ENCODE data around the gene FOS. TPM values are rescaled to one million over a fixed set of nuclear protein-coding genes. Genes with fewer than 3 reads are reported as not detected.
A peak's percentile ranks its signal among the peaks of the same experiment; 100 is the strongest.
"Not testable (repeated sequence)": the region's sequence is repeated elsewhere in the genome, so short reads cannot be mapped to it uniquely, and the experiment has no call there.

The FOS gene
- total RNA-seq, 3 donors from 2014 or later: 16.8 to 19.5 (median 18.1) TPM

- H3K4me3 Mint-ChIP-seq: no peak overlapping the region
- H3K36me3 Mint-ChIP-seq (ENCODE audit: insufficient read depth): no peaks in the 10 kb centered on the region
- DNase-seq (peak; percentile 57), ATAC-seq (peak; percentile 61 to 63)
- no peaks in the 10 kb centered on the region for H3K27me3 Mint-ChIP-seq (ENCODE audit: low read depth)
- H3K9me3 Mint-ChIP-seq: no peaks in the 10 kb centered on the region
- peaks cover 24% of the 10 kb centered on the region for H3K4me1 Mint-ChIP-seq (ENCODE audit: low read depth)
Observed at GRCh38 chr14:75303381-75303789, 24.8 kb downstream of the FOS start.

GRCh38 chr14:75306410-75306809 lies 27.8 kb downstream of the FOS start:
- not testable (repeated sequence) for ATAC-seq; DNase-seq; H3K27me3 Mint-ChIP-seq (ENCODE audit: low read depth); H3K36me3 Mint-ChIP-seq (ENCODE audit: insufficient read depth); H3K4me3 Mint-ChIP-seq; H3K9me3 Mint-ChIP-seq
- peaks cover 18% of the 10 kb centered on the region for H3K4me1 Mint-ChIP-seq (ENCODE audit: low read depth)

DNA sequence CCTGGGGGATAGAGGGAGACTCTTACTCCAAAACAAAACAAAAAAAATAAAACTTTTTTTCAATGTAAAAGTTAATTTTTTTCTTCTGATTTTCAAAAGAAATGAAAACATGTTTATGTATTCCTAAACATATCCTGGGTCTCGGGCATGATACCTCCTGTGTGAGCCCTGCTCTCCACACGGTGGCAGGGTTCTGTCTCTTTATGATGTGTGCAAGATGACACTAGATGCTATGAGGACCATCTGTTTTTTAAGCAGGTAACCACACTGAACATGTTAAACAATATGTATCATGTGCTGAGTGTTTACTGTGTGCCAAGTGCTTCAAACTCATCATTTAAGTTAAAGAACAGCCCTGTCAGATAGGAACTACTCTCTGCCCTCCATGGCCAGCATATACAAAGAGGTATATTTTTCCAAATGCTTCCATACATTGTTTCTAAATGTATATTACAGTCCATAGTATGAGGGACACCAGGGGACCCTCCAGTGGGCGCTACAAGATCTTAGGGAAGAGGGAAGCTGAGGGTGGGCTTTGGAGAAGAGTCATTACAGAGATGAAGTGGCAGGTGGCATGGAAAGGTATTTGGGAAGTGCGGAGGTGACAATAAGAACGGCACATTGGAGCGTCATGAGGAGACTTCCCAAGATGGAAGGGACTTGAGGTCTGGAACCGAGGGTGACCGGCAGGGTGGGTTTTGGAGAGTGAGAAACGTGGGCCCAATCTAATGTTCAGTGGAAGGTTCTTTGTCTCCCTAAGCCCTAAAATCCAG lies 28.5 kb downstream of the FOS start:
- no peaks in the 10 kb centered on the region for H3K36me3 Mint-ChIP-seq (ENCODE audit: insufficient read depth)

DNA sequence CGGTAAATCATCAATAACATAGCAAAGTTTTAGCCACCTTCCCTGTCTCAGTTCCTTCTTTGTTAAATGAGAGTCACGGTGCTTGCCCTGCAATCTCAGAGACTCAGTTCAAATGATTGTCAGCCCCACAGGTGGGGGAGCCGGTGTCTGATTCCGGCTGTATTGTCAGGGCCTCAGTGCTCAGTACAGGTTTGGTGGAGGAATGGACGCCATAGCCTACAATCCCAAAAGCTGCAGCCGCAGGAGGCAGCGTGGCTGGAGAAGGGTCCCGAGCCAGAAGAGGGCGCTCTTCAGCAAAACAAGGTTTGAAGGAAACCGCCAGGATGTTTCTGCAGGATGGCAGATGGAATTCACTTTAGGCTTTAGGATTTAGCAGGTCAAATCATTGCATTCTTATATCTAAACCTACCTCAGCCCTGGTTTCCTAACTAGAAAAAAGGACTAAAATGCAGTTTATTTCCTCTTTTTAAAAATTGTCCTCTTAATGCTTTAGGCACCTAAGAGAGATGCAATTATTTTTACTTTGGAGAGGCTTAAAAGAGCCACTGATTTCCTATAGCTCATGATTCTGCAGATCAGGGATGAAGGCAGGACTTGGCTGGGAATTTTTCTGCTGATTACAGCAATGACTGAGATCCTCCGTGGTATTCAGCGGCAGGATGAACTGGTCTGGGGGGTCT lies 29.2 kb downstream of the FOS start:
- ATAC-seq (peak; percentile 66 to 70), DNase-seq (peak; percentile 72)
- H3K27me3 Mint-ChIP-seq (ENCODE audit: low read depth): no peaks in the 10 kb centered on the region
- H3K36me3 Mint-ChIP-seq (ENCODE audit: insufficient read depth): no peaks in the 10 kb centered on the region
- H3K4me3 Mint-ChIP-seq: no peak overlapping the region
- peaks cover 8% of the 10 kb centered on the region for H3K4me1 Mint-ChIP-seq (ENCODE audit: low read depth)
- no peaks in the 10 kb centered on the region for H3K9me3 Mint-ChIP-seq

More for the DNA sequence above, 28.5 kb downstream of the FOS start:
- DNase-seq (no peak), ATAC-seq (peak; percentile 38 to 51)
- Mint-ChIP-seq H3K9me3 (no peaks in the 10 kb centered on the region), H3K4me1 (ENCODE audit: low read depth) (peaks cover 11% of the 10 kb centered on the region), H3K27me3 (ENCODE audit: low read depth) (no peaks in the 10 kb centered on the region), H3K4me3 (no peak overlapping the region)

- not testable (repeated sequence) for ATAC-seq; DNase-seq; H3K36me3 Mint-ChIP-seq (ENCODE audit: insufficient read depth); H3K27me3 Mint-ChIP-seq (ENCODE audit: low read depth); H3K4me1 Mint-ChIP-seq (ENCODE audit: low read depth); H3K4me3 Mint-ChIP-seq; H3K9me3 Mint-ChIP-seq
Observed at GRCh38 chr14:75308991-75309390, 30.4 kb downstream of the FOS start.

- not testable (repeated sequence) for H3K27me3 Mint-ChIP-seq (ENCODE audit: low read depth); H3K4me3 Mint-ChIP-seq; H3K36me3 Mint-ChIP-seq (ENCODE audit: insufficient read depth); DNase-seq; H3K4me1 Mint-ChIP-seq (ENCODE audit: low read depth); ATAC-seq; H3K9me3 Mint-ChIP-seq
Observed at GRCh38 chr14:75309561-75309960, 30.9 kb downstream of the FOS start.

DNA sequence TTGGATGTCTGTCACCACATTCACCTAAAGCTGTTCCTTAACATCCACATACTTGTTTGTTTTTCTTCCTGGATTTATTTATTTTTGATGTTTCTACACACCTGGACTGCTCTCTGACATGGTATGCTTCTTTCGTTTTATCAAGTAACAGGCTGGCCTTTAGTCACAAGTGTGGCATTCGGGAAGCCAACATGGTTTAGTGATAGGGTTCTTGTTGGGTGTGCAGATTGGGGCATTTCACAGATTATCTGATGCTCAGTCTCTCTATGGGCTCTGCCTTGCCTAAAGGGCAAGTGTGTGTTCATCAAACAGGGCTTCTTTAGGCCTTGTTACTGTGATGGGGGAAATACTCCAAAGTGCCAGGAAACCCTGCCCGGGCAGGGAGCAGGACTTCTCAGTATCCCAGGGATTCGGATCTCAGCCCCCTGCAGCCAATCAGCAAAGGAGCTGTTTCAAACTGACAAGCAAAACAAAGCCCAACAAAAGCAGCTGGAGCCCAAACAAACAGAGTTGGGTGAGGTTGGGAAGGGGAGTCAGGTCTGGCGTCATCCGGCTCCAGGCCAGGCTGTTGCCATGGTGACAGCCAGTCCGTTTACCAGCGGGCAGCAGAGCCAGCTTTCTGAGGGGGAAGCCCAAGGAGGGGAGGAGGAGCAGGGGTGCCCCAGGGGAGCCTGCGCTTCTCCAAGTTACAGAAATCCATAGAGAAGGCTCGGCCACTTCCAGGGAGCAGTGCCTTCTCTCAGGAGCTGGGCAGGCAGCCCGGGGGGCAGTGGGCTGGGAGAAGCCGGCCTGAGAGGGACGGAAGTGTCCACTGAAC lies 31.9 kb downstream of the FOS start:
- no peak for ATAC-seq
- H3K36me3 Mint-ChIP-seq (ENCODE audit: insufficient read depth): no peaks in the 10 kb centered on the region
- H3K4me1 Mint-ChIP-seq (ENCODE audit: low read depth): peaks cover 5% of the 10 kb centered on the region
- H3K4me3 Mint-ChIP-seq: no peak overlapping the region
- DNase-seq: no peak
- H3K9me3 Mint-ChIP-seq: no peaks in the 10 kb centered on the region
- no peaks in the 10 kb centered on the region for H3K27me3 Mint-ChIP-seq (ENCODE audit: low read depth)

DNA sequence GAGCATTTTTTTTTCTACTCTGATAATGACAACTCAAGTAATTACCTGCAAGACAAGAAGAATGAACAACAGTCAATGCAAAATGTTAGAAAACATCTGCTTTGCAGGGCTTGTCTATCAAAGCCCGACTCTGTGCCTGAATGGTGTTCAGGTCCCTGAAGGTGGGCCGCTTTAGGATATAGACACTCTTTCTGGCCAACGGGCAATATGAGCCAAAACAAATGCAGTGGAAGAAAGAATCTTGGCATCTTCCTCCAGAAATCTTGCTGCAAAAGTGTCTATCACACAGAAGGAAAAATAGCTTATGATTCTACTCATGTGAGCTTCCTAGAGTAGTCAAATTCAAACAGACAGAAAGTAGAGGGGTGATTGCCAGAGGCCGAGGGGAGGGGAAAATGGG lies 32.7 kb downstream of the FOS start:
- H3K9me3 Mint-ChIP-seq: no peaks in the 10 kb centered on the region
- no peaks in the 10 kb centered on the region for H3K36me3 Mint-ChIP-seq (ENCODE audit: insufficient read depth)
- peaks cover 5% of the 10 kb centered on the region for H3K4me1 Mint-ChIP-seq (ENCODE audit: low read depth)
- DNase-seq (no peak), ATAC-seq (no peak)
- no peaks in the 10 kb centered on the region for H3K27me3 Mint-ChIP-seq (ENCODE audit: low read depth)
- no peak overlapping the region for H3K4me3 Mint-ChIP-seq

- DNase-seq: no peak
- peaks cover 3% of the 10 kb centered on the region for H3K4me1 Mint-ChIP-seq (ENCODE audit: low read depth)
Observed at GRCh38 chr14:75312341-75312740, 33.7 kb downstream of the FOS start.

GRCh38 chr14:75313294-75313693 lies 34.7 kb downstream of the FOS start:
- H3K4me1 Mint-ChIP-seq (ENCODE audit: low read depth): no peaks in the 10 kb centered on the region
- H3K36me3 Mint-ChIP-seq (ENCODE audit: insufficient read depth): no peaks in the 10 kb centered on the region
- DNase-seq (no peak), ATAC-seq (no peak)
- no peaks in the 10 kb centered on the region for H3K9me3 Mint-ChIP-seq
- H3K27me3 Mint-ChIP-seq (ENCODE audit: low read depth): peaks cover 2% of the 10 kb centered on the region
- no peak overlapping the region for H3K4me3 Mint-ChIP-seq

More at GRCh38 chr14:75312341-75312740, 33.7 kb downstream of the FOS start:
- H3K4me3 Mint-ChIP-seq: no peak overlapping the region
- no peaks in the 10 kb centered on the region for H3K36me3 Mint-ChIP-seq (ENCODE audit: insufficient read depth)
- no peak for ATAC-seq
- peaks cover 2% of the 10 kb centered on the region for H3K27me3 Mint-ChIP-seq (ENCODE audit: low read depth)
- H3K9me3 Mint-ChIP-seq: no peaks in the 10 kb centered on the region

- DNase-seq (no peak), ATAC-seq (no peak)
- H3K4me3 Mint-ChIP-seq: no peak overlapping the region
- no peaks in the 10 kb centered on the region for H3K36me3 Mint-ChIP-seq (ENCODE audit: insufficient read depth)
- no peaks in the 10 kb centered on the region for H3K4me1 Mint-ChIP-seq (ENCODE audit: low read depth)
- peaks cover 2% of the 10 kb centered on the region for H3K27me3 Mint-ChIP-seq (ENCODE audit: low read depth)
- H3K9me3 Mint-ChIP-seq: no peaks in the 10 kb centered on the region
Observed at GRCh38 chr14:75315144-75315543, 36.5 kb downstream of the FOS start.

DNA sequence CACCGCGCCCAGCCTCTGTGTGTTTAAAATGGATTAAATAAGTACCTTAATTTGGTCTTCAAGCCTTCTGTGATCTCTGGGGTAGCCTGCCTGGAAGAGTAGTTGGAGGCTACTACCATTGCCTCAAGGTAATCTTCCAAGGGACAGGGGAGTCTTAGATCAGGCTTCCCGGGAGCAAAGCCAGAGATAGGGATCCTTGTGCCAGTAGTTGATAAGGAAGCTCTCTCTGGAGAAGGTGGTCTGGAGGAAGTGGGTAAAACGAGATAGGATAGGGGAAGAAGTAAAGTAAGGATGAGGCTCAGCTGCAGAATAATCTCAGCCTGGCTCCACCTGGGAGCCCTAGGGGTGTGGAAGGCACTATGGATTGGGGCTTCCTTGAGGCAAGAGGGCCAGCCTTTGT lies 38.5 kb downstream of the FOS start:
- no peaks in the 10 kb centered on the region for H3K9me3 Mint-ChIP-seq
- no peak for DNase-seq
- no peaks in the 10 kb centered on the region for H3K36me3 Mint-ChIP-seq (ENCODE audit: insufficient read depth)
- H3K27me3 Mint-ChIP-seq (ENCODE audit: low read depth): peaks cover 2% of the 10 kb centered on the region
- ATAC-seq: no peak
- no peaks in the 10 kb centered on the region for H3K4me1 Mint-ChIP-seq (ENCODE audit: low read depth)
- H3K4me3 Mint-ChIP-seq: no peak overlapping the region

GRCh38 chr14:75318353-75318752 lies 39.7 kb downstream of the FOS start:
- no peaks in the 10 kb centered on the region for H3K4me1 Mint-ChIP-seq (ENCODE audit: low read depth)
- H3K36me3 Mint-ChIP-seq (ENCODE audit: insufficient read depth): no peaks in the 10 kb centered on the region
- ATAC-seq: no peak
- H3K27me3 Mint-ChIP-seq (ENCODE audit: low read depth): peaks cover 2% of the 10 kb centered on the region
- DNase-seq: no peak
- no peak overlapping the region for H3K4me3 Mint-ChIP-seq
- H3K9me3 Mint-ChIP-seq: no peaks in the 10 kb centered on the region

- H3K9me3 Mint-ChIP-seq: no peaks in the 10 kb centered on the region
- H3K36me3 Mint-ChIP-seq (ENCODE audit: insufficient read depth): no peaks in the 10 kb centered on the region
- H3K4me1 Mint-ChIP-seq (ENCODE audit: low read depth): no peaks in the 10 kb centered on the region
- H3K27me3 Mint-ChIP-seq (ENCODE audit: low read depth): peaks cover 2% of the 10 kb centered on the region
- DNase-seq: no peak
- no peak for ATAC-seq
- H3K4me3 Mint-ChIP-seq: no peak overlapping the region
Observed at GRCh38 chr14:75319021-75319420, 40.4 kb downstream of the FOS start.
